GM21717 (cell line): ENCODE measurements around the gene C1orf185.
"Not testable (repeated sequence)": the region's sequence is repeated elsewhere in the genome, so short reads cannot be mapped to it uniquely, and the experiment has no call there.

Experiments
- ATAC-seq: cut with Tn5 transposase; IDR thresholded peaks from one replicate; pipeline ENCODE4 v1.9.1; 2021; ENCODE audit warnings: mild to moderate bottlenecking, moderate library complexity; ENCODE audit not compliant: unreplicated experiment

The C1orf185 gene

GRCh38 chr1:51133045-51133444, 31.0 kb downstream of the C1orf185 start:
- no peak for ATAC-seq

- ATAC-seq: not testable (repeated sequence)
Measured at GRCh38 chr1:51137696-51138095, 35.7 kb downstream of the C1orf185 start.

GRCh38 chr1:51139474-51139873, 37.4 kb downstream of the C1orf185 start:
- ATAC-seq: no peak

GRCh38 chr1:51147394-51147793, 45.4 kb downstream of the C1orf185 start:
- ATAC-seq: no peak

GRCh38 chr1:51154776-51155175, 52.7 kb downstream of the C1orf185 start:
- ATAC-seq: no peak

GRCh38 chr1:51156752-51157151, 54.7 kb downstream of the C1orf185 start:
- ATAC-seq: no peak

GRCh38 chr1:51157395-51157794, 55.4 kb downstream of the C1orf185 start:
- no peak for ATAC-seq

GRCh38 chr1:51158263-51158662, 56.2 kb downstream of the C1orf185 start:
- ATAC-seq: no peak

- not testable (repeated sequence) for ATAC-seq
Measured at GRCh38 chr1:51162560-51162959, 60.5 kb downstream of the C1orf185 start.

GRCh38 chr1:51165540-51165939, 63.5 kb downstream of the C1orf185 start:
- ATAC-seq: no peak

- no peak for ATAC-seq
Measured at GRCh38 chr1:51168266-51168845, 66.3 kb downstream of the C1orf185 start.

- no peak for ATAC-seq
Measured at GRCh38 chr1:51168936-51169335, 66.9 kb downstream of the C1orf185 start.

GRCh38 chr1:51170342-51170741, 68.3 kb downstream of the C1orf185 start:
- no peak for ATAC-seq

- no peak for ATAC-seq
Measured at GRCh38 chr1:51172811-51173210, 70.8 kb downstream of the C1orf185 start.

- no peak for ATAC-seq
Measured at GRCh38 chr1:51175278-51175677, 73.2 kb downstream of the C1orf185 start.

- ATAC-seq: not testable (repeated sequence)
Measured at GRCh38 chr1:51177988-51178387, 76.0 kb downstream of the C1orf185 start.

- no peak for ATAC-seq
Measured at GRCh38 chr1:51188230-51188629, 86.2 kb downstream of the C1orf185 start.

- no peak for ATAC-seq
Measured at GRCh38 chr1:51189421-51190073, 87.5 kb downstream of the C1orf185 start.

GRCh38 chr1:51190961-51191360, 88.9 kb downstream of the C1orf185 start:
- no peak for ATAC-seq

GRCh38 chr1:51192213-51192843, 90.3 kb downstream of the C1orf185 start:
- ATAC-seq: no peak

- no peak for ATAC-seq
Measured at GRCh38 chr1:51193564-51193963, 91.5 kb downstream of the C1orf185 start.
